ENCODE measurements around the gene FAM177A1.
"Not testable (repeated sequence)": the region's sequence is repeated elsewhere in the genome, so short reads cannot be mapped to it uniquely, and the experiment has no call there.

Gene FAM177A1

GRCh38 chr14:35016568-35016967, 29.5 kb upstream of the FAM177A1 start:
- TF ChIP-seq CTCF (IDR thresholded peaks at IDR 0.05), result no peak
- Histone ChIP-seq H3K9me3 (no peaks in the 10 kb centered on the region), H3K36me3 (peaks cover 64% of the 10 kb centered on the region), H3K27ac (no peak overlapping the region), H3K4me3 (ENCODE audit: low read depth in 1 of 2, low read length in 1 of 2) (no peak overlapping the region), H3K4me1 (ENCODE audit: control insufficient read depth in 1 of 2, insufficient read depth in 1 of 2, low read depth in 1 of 2, low read length in 1 of 2) (peaks cover 23 to 26% of the 10 kb centered on the region in 2 experiments), H3K27me3 (no peaks in the 10 kb centered on the region)

DNA sequence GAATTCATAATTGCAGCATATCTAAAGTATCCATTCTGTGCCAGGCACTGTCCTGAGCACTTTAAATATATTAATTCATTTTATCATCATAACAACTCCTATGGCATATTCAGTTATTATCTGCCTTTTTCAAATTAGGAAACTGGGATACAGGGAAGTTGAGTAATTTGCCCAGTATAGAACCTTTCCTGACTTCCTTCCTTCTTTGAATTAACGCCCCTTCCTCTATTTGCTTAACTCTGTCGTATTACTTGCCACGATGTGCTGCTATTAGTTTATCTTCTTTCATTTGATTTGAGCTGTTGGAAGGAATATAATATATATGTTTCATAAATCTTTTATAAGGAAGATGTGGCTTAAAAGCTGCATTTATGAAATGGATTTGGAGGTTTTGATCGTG, 25.4 kb upstream of the FAM177A1 start:
- H3K9me3 ChIP-seq, result no peaks in the 10 kb centered on the region
- H3K4me3 ChIP-seq (ENCODE audit: low read depth in 1 of 2, low read length in 1 of 2), result peak overlapping the region; percentile 1 to 23
- no peaks in the 10 kb centered on the region for H3K27me3 ChIP-seq
- peaks cover 59% of the 10 kb centered on the region for H3K36me3 ChIP-seq
- H3K4me1 ChIP-seq (ENCODE audit: control insufficient read depth in 1 of 2, insufficient read depth in 1 of 2, low read depth in 1 of 2, low read length in 1 of 2), result peaks cover 25 to 26% of the 10 kb centered on the region in 2 experiments
- no peak for TF ChIP-seq CTCF (IDR thresholded peaks at IDR 0.05)
- peak overlapping the region; percentile 63 for H3K27ac ChIP-seq

DNA sequence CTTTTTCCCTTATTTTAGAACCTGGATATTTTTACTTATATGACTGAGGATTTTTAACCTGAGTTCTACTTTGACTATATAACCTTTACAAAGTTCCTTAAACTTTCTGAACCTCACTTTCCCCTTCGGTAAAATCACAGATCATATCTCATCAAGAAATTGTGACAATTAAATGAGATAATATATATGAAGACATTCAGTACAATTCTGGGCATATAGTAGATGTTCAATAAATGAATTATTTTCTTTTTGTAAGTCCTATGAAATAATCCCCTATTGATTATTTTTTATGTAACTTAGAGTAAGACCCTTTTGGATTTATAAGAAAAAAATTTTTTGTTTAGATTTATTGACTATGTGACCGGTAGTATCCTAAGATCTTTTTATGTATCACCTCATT, 17.6 kb upstream of the FAM177A1 start:
- no peaks in the 10 kb centered on the region for H3K27me3 ChIP-seq
- H3K36me3 ChIP-seq, result peaks cover 78% of the 10 kb centered on the region
- H3K4me3 ChIP-seq (ENCODE audit: low read depth in 1 of 2, low read length in 1 of 2), result no peak overlapping the region
- TF ChIP-seq CTCF (IDR thresholded peaks at IDR 0.05), result no peak
- H3K27ac ChIP-seq, result no peak overlapping the region
- H3K4me1 ChIP-seq (ENCODE audit: control insufficient read depth in 1 of 2, insufficient read depth in 1 of 2, low read depth in 1 of 2, low read length in 1 of 2), result no peaks in the 10 kb centered on the region
- H3K9me3 ChIP-seq, result no peaks in the 10 kb centered on the region

- Histone ChIP-seq H3K27me3 (no peaks in the 10 kb centered on the region), H3K36me3 (peaks cover 54% of the 10 kb centered on the region)
- TF ChIP-seq CTCF (IDR thresholded peaks at IDR 0.05), result no peak
Measured at GRCh38 chr14:35032562-35032961, 13.5 kb upstream of the FAM177A1 start.

GRCh38 chr14:35034440-35034833, 11.6 kb upstream of the FAM177A1 start:
- Histone ChIP-seq H3K27me3 (no peaks in the 10 kb centered on the region), H3K36me3 (peaks cover 36% of the 10 kb centered on the region), H3K9me3 (no peaks in the 10 kb centered on the region), H3K4me3 (ENCODE audit: low read depth in 1 of 2, low read length in 1 of 2) (no peak overlapping the region), H3K27ac (no peak overlapping the region), H3K4me1 (ENCODE audit: control insufficient read depth in 1 of 2, insufficient read depth in 1 of 2, low read depth in 1 of 2, low read length in 1 of 2) (no peaks in the 10 kb centered on the region)
- TF ChIP-seq CTCF (IDR thresholded peaks at IDR 0.05), result no peak

More at GRCh38 chr14:35032562-35032961, 13.5 kb upstream of the FAM177A1 start:
- Histone ChIP-seq H3K4me3 (ENCODE audit: low read depth in 1 of 2, low read length in 1 of 2) (no peak overlapping the region), H3K4me1 (ENCODE audit: control insufficient read depth in 1 of 2, insufficient read depth in 1 of 2, low read depth in 1 of 2, low read length in 1 of 2) (no peaks in the 10 kb centered on the region), H3K27ac (no peak overlapping the region), H3K9me3 (no peaks in the 10 kb centered on the region)

- H3K4me3 ChIP-seq (ENCODE audit: low read depth in 1 of 2, low read length in 1 of 2); H3K4me1 ChIP-seq (ENCODE audit: control insufficient read depth in 1 of 2, insufficient read depth in 1 of 2, low read depth in 1 of 2, low read length in 1 of 2); H3K9me3 ChIP-seq; H3K27me3 ChIP-seq; H3K27ac ChIP-seq: not testable (repeated sequence)
- peaks cover 31% of the 10 kb centered on the region for H3K36me3 ChIP-seq
Measured at GRCh38 chr14:35034944-35035554, 11.0 kb upstream of the FAM177A1 start.

DNA sequence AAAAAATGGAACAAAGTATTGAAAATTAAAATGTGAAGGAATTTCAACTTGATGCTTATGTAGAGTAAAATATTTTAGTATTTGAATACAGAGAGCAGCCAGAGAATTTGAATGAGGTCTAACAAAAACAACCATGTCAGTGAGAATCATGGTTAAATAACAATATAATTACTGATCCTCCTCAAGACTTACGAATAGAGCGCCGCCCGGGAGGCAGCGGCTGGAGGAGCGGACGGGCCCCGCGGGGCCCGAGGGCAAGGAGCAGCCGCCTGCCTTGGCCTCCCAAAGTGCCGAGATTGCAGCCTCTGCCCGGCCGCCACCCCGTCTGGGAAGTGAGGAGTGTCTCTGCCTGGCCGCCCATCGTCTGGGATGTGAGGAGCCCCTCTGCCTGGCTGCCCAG, 7.8 kb upstream of the FAM177A1 start:
- H3K4me1 ChIP-seq (ENCODE audit: control insufficient read depth in 1 of 2, insufficient read depth in 1 of 2, low read depth in 1 of 2, low read length in 1 of 2), result peaks cover 18 to 20% of the 10 kb centered on the region in 2 experiments
- not testable (repeated sequence) for H3K27me3 ChIP-seq; H3K36me3 ChIP-seq; H3K27ac ChIP-seq; H3K4me3 ChIP-seq (ENCODE audit: low read depth in 1 of 2, low read length in 1 of 2); H3K9me3 ChIP-seq
